Measurements from ENCODE around the gene PPP2R3A.

PPP2R3A gene

DNA sequence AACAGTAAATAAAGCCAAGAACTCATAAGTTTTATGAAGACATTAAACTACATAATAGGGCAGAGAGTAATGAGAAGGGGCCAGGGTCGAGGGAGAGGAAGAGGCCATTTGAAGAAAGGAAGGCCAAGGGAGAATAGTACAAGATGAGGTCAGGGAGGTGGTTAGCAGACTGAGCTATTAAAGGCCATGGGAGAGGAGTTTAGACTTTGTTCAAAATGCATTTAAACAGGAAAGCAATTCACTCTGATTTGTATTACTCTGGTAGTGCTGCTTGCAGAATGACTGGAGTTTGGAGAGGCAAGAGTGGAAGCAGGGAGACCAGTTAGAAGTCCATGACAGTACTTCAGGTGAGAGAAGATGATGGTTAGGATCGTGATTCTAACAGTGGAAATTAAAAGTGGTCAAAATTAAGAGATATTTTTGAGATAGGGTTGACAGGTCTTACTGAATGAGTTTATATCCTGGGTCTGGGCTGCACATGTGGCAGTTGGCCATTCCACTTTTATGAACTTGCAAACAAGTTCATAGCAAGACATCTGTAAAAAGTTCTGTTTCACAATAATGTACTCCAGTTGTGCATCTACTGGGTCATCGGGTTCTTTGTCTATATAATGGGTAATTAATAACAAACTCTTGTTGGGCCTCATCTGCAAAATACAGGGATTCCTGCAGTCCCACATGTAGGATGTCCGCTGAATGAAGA, 16.3 kb downstream of the PPP2R3A start:
- H4K20me1 ChIP-seq (ENCODE audit: insufficient read depth, low read length), result no peaks in the 10 kb centered on the region
- no peak overlapping the region for H3K4me2 ChIP-seq (ENCODE audit: low read length)
- no peaks in the 10 kb centered on the region for H3K9me3 ChIP-seq (ENCODE audit: insufficient read depth, low read length)
- TF ChIP-seq EZH2phosphoT487 (IDR thresholded peaks at IDR 0.05; ENCODE audit: low read depth), result no peak
- TF ChIP-seq, protein P1, sequence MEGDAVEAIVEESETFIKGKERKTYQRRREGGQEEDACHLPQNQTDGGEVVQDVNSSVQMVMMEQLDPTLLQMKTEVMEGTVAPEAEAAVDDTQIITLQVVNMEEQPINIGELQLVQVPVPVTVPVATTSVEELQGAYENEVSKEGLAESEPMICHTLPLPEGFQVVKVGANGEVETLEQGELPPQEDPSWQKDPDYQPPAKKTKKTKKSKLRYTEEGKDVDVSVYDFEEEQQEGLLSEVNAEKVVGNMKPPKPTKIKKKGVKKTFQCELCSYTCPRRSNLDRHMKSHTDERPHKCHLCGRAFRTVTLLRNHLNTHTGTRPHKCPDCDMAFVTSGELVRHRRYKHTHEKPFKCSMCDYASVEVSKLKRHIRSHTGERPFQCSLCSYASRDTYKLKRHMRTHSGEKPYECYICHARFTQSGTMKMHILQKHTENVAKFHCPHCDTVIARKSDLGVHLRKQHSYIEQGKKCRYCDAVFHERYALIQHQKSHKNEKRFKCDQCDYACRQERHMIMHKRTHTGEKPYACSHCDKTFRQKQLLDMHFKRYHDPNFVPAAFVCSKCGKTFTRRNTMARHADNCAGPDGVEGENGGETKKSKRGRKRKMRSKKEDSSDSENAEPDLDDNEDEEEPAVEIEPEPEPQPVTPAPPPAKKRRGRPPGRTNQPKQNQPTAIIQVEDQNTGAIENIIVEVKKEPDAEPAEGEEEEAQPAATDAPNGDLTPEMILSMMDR (IDR thresholded peaks at IDR 0.05; ENCODE audit: low read depth, low read length), result no peak
- no peak overlapping the region for H3K27ac ChIP-seq (ENCODE audit: low read length)
- H3K36me3 ChIP-seq (replicated peaks; ENCODE audit: low read depth, low read length), result no peaks in the 10 kb centered on the region
- H2AFZ ChIP-seq (ENCODE audit: low read depth, low read length), result no peak overlapping the region
- H3K4me1 ChIP-seq (ENCODE audit: low read length), result no peaks in the 10 kb centered on the region
- no peaks in the 10 kb centered on the region for H3K79me2 ChIP-seq (ENCODE audit: low read length)
- no peak overlapping the region for H3K4me3 ChIP-seq (ENCODE audit: low read length)
- H3K27me3 ChIP-seq (ENCODE audit: low read depth, low read length), result peaks cover 20% of the 10 kb centered on the region
- no peak overlapping the region for H3K9ac ChIP-seq (ENCODE audit: low read length)

- H3K4me3 ChIP-seq (ENCODE audit: low read length), result no peak overlapping the region
- no peaks in the 10 kb centered on the region for H3K36me3 ChIP-seq (replicated peaks; ENCODE audit: low read depth, low read length)
- no peaks in the 10 kb centered on the region for H3K9me3 ChIP-seq (ENCODE audit: insufficient read depth, low read length)
- no peak overlapping the region for H3K27ac ChIP-seq (ENCODE audit: low read length)
- no peak overlapping the region for H2AFZ ChIP-seq (ENCODE audit: low read depth, low read length)
- H3K9ac ChIP-seq (ENCODE audit: low read length), result no peak overlapping the region
- no peak overlapping the region for H3K4me2 ChIP-seq (ENCODE audit: low read length)
- TF ChIP-seq, protein P1 (IDR thresholded peaks at IDR 0.05; ENCODE audit: low read depth, low read length), result no peak
- no peak for TF ChIP-seq EZH2phosphoT487 (IDR thresholded peaks at IDR 0.05; ENCODE audit: low read depth)
- H3K4me1 ChIP-seq (ENCODE audit: low read length), result no peaks in the 10 kb centered on the region
- no peaks in the 10 kb centered on the region for H4K20me1 ChIP-seq (ENCODE audit: insufficient read depth, low read length)
- peaks cover 25% of the 10 kb centered on the region for H3K27me3 ChIP-seq (ENCODE audit: low read depth, low read length)
- H3K79me2 ChIP-seq (ENCODE audit: low read length), result no peaks in the 10 kb centered on the region
These were observed 16.9 kb downstream of the PPP2R3A start for GRCh38 chr3:135982404-135982761.

DNA sequence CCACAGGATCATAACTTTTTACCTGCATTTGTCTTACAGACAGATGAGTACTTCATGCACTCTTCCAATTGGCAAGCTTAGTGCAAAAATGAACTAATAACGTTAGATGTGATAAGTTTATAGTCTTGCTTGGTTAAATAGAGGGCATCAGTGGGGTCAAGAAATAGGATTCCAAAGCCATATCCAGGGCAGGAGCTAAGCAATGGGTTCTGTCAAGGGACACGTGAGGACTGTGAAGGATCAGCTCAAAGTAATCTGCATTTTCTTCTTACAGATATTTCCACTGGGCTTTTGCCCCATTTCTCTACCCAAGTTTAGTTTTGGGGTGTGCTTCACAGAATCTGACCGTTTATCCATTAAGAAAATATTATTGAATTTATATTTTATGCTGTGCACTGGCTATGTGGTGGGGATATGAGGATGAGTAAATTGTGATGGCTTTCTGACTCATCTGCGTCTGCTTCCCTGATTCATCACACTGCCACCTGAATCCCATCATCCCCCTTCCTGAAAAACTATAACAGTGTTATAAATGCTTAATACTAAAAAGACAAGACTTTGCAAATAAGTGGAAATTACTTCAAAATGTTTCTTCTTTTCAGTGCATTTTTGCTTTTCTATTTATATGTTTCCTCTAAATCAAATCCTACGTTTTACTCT, 17.5 kb downstream of the PPP2R3A start:
- Histone ChIP-seq H3K36me3 (replicated peaks; ENCODE audit: low read depth, low read length) (no peaks in the 10 kb centered on the region), H3K27me3 (ENCODE audit: low read depth, low read length) (peaks cover 29% of the 10 kb centered on the region), H3K4me3 (ENCODE audit: low read length) (no peak overlapping the region), H3K4me1 (ENCODE audit: low read length) (no peaks in the 10 kb centered on the region), H2AFZ (ENCODE audit: low read depth, low read length) (no peak overlapping the region), H3K27ac (ENCODE audit: low read length) (no peak overlapping the region), H3K4me2 (ENCODE audit: low read length) (no peak overlapping the region), H3K79me2 (ENCODE audit: low read length) (no peaks in the 10 kb centered on the region), H4K20me1 (ENCODE audit: insufficient read depth, low read length) (no peaks in the 10 kb centered on the region), H3K9ac (ENCODE audit: low read length) (no peak overlapping the region), H3K9me3 (ENCODE audit: insufficient read depth, low read length) (no peaks in the 10 kb centered on the region)
- no peak for TF ChIP-seq EZH2phosphoT487 (IDR thresholded peaks at IDR 0.05; ENCODE audit: low read depth)
- TF ChIP-seq, protein P1 (IDR thresholded peaks at IDR 0.05; ENCODE audit: low read depth, low read length), result no peak

GRCh38 chr3:135987661-135988060, 22.1 kb downstream of the PPP2R3A start:
- no peak overlapping the region for H3K27ac ChIP-seq (ENCODE audit: low read length)
- no peaks in the 10 kb centered on the region for H3K9me3 ChIP-seq (ENCODE audit: insufficient read depth, low read length)
- H4K20me1 ChIP-seq (ENCODE audit: insufficient read depth, low read length), result no peaks in the 10 kb centered on the region
- no peak overlapping the region for H3K9ac ChIP-seq (ENCODE audit: low read length)
- no peaks in the 10 kb centered on the region for H3K79me2 ChIP-seq (ENCODE audit: low read length)
- H3K27me3 ChIP-seq (ENCODE audit: low read depth, low read length), result peaks cover 49% of the 10 kb centered on the region
- no peak overlapping the region for H2AFZ ChIP-seq (ENCODE audit: low read depth, low read length)
- H3K4me1 ChIP-seq (ENCODE audit: low read length), result no peaks in the 10 kb centered on the region
- no peaks in the 10 kb centered on the region for H3K36me3 ChIP-seq (replicated peaks; ENCODE audit: low read depth, low read length)
- H3K4me2 ChIP-seq (ENCODE audit: low read length), result no peak overlapping the region
- TF ChIP-seq EZH2phosphoT487 (IDR thresholded peaks at IDR 0.05; ENCODE audit: low read depth), result no peak
- TF ChIP-seq, protein P1 (IDR thresholded peaks at IDR 0.05; ENCODE audit: low read depth, low read length), result no peak
- no peak overlapping the region for H3K4me3 ChIP-seq (ENCODE audit: low read length)
